Lower leg skin (tissue), 4 donors: Measurements from ENCODE around the gene GPRASP2. TPM values are rescaled to one million over a fixed set of nuclear protein-coding genes. Genes with fewer than 3 reads are reported as not detected.
"Not testable (repeated sequence)": the region's sequence is repeated elsewhere in the genome, so short reads cannot be mapped to it uniquely, and the experiment has no call there.

Experiments used
- DNase-seq, 2 donors: peaks; one replicate each; pipeline ENCODE4 v3.0.0-alpha.2; 2019; ENCODE audit warnings: low spot score in 2 of 2
- H3K4me3 ChIP-seq: fragments of 200-600 bp; sonication (generic); 2 replicates; pipeline ENCODE4 v1.5.1; 2017; ENCODE audit warnings: mild to moderate bottlenecking, low read depth; ENCODE audit not compliant: poor library complexity, severe bottlenecking
- POLR2A ChIP-seq, 2 donors: fragments of 450-650 bp; IDR thresholded peaks; one replicate each; pipeline ENCODE4 v1.6.1; 2016 to 2017; ENCODE audit warnings: antibody characterized with exemption in 2 of 2, mild to moderate bottlenecking in 1 of 2, moderate library complexity in 1 of 2
- WGBS, 2 donors: methylation state at CpG; one replicate each; pipeline ENCODE4 v1.1.5; 2018; 5-methylcytosine and 5-hydroxymethylcytosine counted together
- intact Hi-C: fragments of 100-400 bp; cut with DNase I; formaldehyde crosslinking; loops from one replicate; pipeline ENCODE4 v1.15.0; 2023; ENCODE audit warnings: low total_unique reads
- total RNA-seq, 4 donors: library from RNA; depleted of rRNA; stranded (reverse); fragments of >200 nt; gene quantifications; one replicate each; pipeline ENCODE4 v1.1.0, GENCODE V29; 2016
- TF ChIP-seq, protein P1 (sequence below), 3 donors: fragments of 450-650 bp; IDR thresholded peaks; one replicate each; pipeline ENCODE4 v1.5.1; 2016; ENCODE audit warnings: antibody characterized with exemption in 3 of 3, mild to moderate bottlenecking in 3 of 3, moderate library complexity in 2 of 3

GPRASP2 gene
- 10 to 100 TPM in 2 of 4 donors, 1 to 10 TPM in 2; 4.4 to 14.7 (median 9.5) TPM for total RNA-seq

- peak; percentile 14 to 88 for DNase-seq
- intact Hi-C loops, result no loop called here
- peak within 1 kb of the TSS; percentile 42 for H3K4me3 ChIP-seq
- TF ChIP-seq POLR2A (IDR thresholded peaks at IDR 0.05), result no peak
- TF ChIP-seq, protein P1, sequence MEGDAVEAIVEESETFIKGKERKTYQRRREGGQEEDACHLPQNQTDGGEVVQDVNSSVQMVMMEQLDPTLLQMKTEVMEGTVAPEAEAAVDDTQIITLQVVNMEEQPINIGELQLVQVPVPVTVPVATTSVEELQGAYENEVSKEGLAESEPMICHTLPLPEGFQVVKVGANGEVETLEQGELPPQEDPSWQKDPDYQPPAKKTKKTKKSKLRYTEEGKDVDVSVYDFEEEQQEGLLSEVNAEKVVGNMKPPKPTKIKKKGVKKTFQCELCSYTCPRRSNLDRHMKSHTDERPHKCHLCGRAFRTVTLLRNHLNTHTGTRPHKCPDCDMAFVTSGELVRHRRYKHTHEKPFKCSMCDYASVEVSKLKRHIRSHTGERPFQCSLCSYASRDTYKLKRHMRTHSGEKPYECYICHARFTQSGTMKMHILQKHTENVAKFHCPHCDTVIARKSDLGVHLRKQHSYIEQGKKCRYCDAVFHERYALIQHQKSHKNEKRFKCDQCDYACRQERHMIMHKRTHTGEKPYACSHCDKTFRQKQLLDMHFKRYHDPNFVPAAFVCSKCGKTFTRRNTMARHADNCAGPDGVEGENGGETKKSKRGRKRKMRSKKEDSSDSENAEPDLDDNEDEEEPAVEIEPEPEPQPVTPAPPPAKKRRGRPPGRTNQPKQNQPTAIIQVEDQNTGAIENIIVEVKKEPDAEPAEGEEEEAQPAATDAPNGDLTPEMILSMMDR (IDR thresholded peaks at IDR 0.05), result no peak
- WGBS, 2 donors, result 0 to 53% methylated on average over 5 to 68 of the region's 68 CpGs
These were observed at the start of gene GPRASP2 for GRCh38 chrX:102712216-102712966. TSS of gene GPRASP2 (plus strand) at chrX:102712448. CDS start at chrX:102714870, 2,422 bp downstream.

DNA sequence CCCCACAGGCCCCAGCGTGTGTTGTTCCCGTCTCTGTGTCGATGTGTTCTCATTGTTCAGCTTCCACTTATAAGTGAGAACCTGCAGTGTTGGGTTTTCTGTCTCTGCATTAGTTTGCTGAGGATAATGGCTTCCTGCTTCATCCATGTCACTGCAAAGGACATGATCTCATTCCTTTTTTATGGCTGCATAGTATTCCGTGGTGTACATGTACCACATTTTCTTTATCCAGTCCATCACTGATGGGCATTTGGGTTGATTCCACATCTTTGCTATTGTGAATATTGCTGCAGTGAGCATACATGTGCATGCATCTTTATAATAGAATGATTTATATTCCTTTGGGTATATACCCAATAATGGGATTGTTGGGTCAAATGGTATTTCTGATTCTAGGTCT is 48.4 kb upstream of the GPRASP2 start:
- DNase-seq, H3K4me3 ChIP-seq, intact Hi-C loops: not testable (repeated sequence)
- WGBS, 2 donors, result 95 to 97% methylated on average over 4 of the region's 4 CpGs

GRCh38 chrX:102667034-102667433 is 45.2 kb upstream of the GPRASP2 start:
- intact Hi-C loops, H3K4me3 ChIP-seq, DNase-seq: not testable (repeated sequence)
- 83 to 100% methylated on average over 1 of the region's 1 CpG for WGBS, 2 donors

DNA sequence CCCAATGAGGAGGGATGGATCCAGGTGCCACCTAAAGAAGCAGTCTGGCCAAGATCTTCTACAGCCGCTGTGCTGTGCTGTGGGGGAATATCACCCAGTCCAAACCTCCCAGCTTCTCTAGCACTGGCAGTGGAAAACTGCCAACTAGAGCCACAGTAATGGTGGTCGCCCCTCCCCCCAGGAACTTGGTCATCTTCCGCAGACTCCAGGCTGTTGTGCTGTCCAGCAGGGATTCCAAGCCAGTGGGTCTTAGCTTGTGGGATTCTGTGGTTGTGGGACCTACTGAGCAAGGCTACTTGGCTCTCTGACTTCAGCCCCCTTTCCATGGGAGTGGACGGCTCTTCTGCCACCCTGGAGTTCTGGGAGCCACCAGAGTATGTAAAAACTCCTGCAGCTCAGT is 42.7 kb upstream of the GPRASP2 start:
- TF ChIP-seq, protein P1 (IDR thresholded peaks at IDR 0.05), result no peak
- no peak for TF ChIP-seq POLR2A (IDR thresholded peaks at IDR 0.05)
- no peak overlapping the region for H3K4me3 ChIP-seq
- no peak for DNase-seq
- 64% methylated on average over 4 of the region's 4 CpGs; no CpG with 5 or more reads in 1 of the 2 donors for WGBS, 2 donors
- intact Hi-C loops, result no loop called here

DNA sequence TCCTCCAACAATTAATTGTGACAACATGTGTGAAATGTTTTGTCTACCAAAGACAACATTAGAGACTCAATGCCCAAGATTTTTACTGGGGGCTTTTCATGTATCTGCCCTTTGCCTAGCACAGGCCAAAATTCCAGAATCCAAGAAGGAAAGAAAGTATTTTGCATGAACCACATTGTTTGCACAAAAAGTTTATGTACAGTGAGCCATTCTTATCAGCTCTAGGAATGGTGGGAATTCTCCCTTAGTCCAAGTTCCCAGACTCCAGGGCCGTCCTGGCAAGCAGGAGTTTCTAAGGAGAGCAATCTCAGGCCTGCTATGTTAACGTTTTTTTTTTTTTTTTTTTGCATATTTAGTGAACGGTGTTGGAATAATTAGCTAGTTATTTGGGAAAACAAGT is 39.4 kb upstream of the GPRASP2 start:
- TF ChIP-seq, protein P1 (IDR thresholded peaks at IDR 0.05), result no peak
- TF ChIP-seq POLR2A (IDR thresholded peaks at IDR 0.05), result no peak
- no peak overlapping the region for H3K4me3 ChIP-seq
- 36 to 50% methylated on average over 3 of the region's 3 CpGs for WGBS, 2 donors
- DNase-seq, result no peak
- intact Hi-C loops, result no loop called here

DNA sequence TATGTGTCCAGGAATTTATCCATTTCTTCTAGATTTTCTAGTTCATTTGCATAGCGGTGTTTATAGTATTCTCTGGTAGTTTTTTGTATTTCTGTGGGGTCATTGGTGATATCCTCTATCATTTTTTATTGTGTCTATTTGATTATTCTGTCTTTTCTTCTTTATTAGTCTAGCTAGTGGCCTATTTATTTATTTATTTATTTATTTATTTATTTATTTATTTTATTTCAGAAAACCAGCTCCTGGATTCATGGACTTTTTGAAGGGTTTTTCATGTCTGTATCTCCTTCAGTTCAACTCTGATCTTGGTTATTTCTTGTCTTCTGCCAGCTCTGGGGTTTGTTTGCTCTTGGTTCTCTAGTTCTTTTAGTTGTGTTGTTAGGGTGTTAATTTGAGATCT is 34.8 kb upstream of the GPRASP2 start:
- intact Hi-C loops, H3K4me3 ChIP-seq, DNase-seq: not testable (repeated sequence)
- 83 to 100% methylated on average over 1 of the region's 1 CpG for WGBS, 2 donors

DNA sequence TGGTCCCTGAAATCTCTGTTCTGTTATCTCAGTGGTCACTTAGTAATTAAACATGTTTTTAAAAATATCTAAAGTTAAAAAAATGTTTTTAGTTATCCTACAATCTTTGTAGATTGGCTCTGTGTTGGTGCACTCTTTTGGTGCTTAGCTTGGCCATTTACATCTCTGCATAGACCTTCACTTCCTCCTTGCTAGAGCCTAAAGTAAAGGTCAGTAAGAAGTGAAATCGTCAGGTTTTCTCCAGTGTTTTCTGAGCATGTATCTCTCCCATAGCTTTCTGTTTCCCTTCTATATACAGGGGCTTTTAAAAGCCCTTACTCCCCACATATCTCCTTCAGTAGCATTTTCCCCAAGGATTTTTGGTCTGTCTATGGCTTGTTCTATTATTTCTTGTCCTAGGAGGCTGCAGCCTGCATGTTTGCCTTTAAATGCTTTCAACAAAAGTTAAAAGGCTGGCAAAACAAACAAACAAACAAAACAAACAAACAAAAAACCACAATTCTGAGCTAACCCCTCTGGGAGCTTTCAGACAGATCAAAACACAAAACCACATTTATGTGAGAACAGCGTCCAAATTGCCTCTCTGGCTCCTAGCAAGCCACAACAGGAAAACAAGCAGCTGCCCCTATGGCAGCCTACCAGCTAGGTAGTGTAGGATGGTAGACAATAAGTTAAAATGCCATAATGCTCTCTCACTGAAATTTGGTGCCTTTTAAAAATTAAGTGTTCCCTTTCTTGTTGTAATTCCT is 27.3 kb upstream of the GPRASP2 start:
- TF ChIP-seq, protein P1 (IDR thresholded peaks at IDR 0.05), result no peak
- TF ChIP-seq POLR2A (IDR thresholded peaks at IDR 0.05), result no peak
- intact Hi-C loops, result no loop called here
- no peak overlapping the region for H3K4me3 ChIP-seq
- 32 to 50% methylated on average over 2 of the region's 2 CpGs for WGBS, 2 donors
- DNase-seq, result no peak
